ENCODE results near the gene TET2. TPM values are rescaled to one million over a fixed set of nuclear protein-coding genes. Genes with fewer than 3 reads are reported as not detected.

TET2 gene
- 7.7 TPM for polyA plus RNA-seq (2013, experiment 1 of 2; ENCODE audit: insufficient read length)
- polyA plus RNA-seq (2013, experiment 2 of 2; ENCODE audit: insufficient read length) = 9.4 TPM

- peak; percentile 89 for DNase-seq
Observed at GRCh38 chr4:105146276-105147015, at the start of gene TET2. Gene TET2 (plus strand): TSS chr4:105146876. CDS start chr4:105233943, 87,067 bp downstream.

DNA sequence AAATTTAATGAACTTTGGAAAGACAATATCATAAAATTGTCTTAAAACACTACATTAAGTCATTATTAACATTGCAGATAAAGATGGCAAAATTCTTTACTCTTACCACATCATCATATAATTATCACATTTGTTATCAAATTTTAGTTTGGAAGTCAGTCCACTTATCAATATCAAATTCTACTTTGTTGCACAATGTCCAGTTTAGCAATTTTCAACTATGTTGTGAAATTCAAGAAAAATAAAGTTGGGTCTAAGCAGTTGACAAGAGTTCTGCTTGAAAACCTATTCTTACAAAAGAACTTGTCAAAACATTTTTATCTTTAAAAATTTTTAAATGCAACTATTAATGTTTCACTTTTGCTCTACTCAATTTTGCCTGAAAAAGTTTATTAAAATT, 44.7 kb upstream of the TET2 start:
- DNase-seq = no peak

DNA sequence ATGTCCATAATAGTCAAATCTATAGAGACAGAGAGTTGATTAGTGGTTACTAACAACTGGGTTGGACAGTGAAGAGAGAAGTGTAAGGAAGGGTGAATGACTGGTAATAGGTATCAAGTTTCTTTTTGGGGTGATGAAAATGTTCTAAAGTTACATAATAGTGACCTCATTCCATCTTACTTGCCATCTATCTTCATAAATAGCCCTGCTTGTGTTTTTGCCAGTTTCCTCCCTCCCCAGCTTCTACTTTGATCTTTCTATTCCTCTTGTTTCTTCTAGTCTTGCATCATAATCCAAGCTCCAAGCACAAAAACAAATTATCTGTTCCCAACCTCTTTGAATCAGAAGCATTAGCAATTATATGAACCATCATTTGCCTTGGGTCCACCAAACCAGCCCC, 40.2 kb upstream of the TET2 start:
- DNase-seq = no peak

- DNase-seq = no peak
Observed at GRCh38 chr4:105107095-105107856, 39.4 kb upstream of the TET2 start.

DNA sequence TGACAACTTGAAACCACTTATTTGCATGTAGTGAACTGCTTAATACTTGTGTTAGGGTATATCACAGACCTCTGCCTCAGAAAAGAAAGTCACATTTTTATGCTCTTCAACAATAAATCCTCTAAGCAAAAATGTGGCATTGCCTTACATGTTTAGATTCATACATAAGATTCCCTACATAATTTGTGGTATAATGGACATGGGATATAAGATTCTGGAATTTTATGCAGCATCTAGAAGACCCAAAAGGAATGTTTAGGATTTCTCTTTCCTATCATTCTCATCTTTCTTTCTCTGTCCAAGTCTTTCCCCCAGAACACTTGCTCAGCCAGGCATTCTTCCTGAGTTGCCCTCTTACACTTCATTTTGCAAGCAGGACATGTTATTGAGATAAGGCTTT, 37.7 kb upstream of the TET2 start:
- DNase-seq = peak; percentile 23

- DNase-seq = peak; percentile 39
Observed at GRCh38 chr4:105112274-105112673, 34.4 kb upstream of the TET2 start.

- DNase-seq = no peak
Observed at GRCh38 chr4:105113800-105114199, 32.9 kb upstream of the TET2 start.

DNA sequence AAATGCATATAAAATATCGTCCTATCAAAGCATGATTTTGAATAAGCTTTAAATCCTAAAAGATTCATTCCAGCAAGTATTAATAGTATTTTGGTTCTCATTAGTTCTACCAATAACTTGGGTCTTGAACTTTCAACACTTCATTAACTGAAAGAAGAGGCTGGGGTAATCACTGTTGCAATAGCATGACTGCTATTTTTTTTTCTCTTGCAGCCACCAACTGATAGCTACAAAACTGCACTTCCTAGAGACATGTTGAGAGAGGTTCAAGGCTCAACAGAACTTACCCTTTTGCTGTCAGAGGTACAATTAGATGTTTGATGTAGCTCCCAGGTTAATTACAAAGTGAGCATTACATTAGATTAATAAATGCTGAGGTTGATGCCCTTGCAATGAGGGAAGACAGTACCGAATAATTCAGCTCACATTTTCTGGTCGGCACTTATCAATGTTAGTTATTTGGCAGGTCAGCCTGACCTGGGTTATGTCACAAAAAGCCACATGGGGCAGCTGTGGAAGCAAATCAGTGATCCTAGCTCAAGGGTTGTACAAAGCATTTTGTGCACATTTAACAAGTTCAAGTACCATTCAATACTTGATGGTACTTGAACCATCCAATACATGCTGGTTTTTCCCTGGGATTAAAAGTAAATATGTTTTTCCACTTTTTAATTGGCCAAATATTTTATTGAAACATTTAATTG, 29.9 kb upstream of the TET2 start:
- no peak for DNase-seq

DNA sequence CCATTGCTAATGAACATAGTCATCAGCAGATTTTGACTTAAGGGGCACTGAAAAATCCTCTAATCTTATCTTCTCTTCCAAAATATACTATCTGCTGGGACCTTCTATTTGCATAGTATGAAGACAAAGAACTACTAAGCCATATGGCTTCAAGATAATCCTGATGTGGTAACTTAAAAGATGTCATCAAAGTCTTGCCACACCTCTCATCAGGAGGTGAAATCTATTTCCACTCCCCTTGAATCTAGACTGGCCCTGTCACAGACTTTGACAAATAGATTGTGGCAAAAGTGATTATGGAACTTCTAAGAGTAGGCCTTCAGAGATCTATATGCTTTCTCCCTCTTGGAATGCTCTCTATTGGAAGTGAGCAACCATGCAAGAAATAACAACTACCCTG, 27.3 kb upstream of the TET2 start:
- DNase-seq = no peak

DNA sequence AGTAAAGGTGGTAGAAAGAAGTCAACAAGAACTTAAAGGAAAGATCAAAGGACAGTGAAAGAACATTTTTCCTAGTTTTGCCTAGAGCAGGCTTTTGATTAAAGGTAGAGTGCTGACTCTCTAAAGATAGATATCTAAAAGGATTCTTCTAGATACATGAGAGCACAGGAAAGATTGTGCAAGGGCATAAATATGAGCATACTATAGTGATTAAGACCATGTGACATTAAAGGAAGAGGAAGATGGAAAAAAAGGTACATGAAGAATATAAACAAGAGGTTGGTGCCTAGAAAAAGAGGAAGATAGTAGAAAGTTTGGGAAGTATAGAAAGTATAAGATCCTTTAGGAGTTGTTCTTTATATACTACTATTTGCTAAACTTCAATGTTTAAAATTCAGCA, 26.1 kb upstream of the TET2 start:
- DNase-seq = no peak

DNA sequence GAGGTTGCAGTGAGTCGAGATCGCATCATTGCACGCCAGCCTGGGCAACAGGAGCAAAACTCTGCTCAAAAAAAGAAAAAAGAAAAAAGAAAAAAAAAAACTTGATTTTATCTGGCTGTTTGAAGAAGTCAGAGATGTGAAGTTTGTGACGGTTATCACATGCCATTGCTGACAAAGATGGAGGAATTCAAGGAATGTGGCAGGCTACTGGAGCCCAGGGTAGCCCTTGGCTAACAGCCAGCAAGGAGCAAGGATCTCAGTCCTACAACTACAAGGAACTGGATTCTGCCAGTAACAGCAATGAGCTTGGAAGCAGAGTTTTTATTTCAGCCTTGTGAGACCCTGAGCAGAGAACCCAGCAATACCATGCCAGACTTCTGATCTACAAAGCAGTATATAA, 24.3 kb upstream of the TET2 start:
- peak; percentile 81 for DNase-seq

DNA sequence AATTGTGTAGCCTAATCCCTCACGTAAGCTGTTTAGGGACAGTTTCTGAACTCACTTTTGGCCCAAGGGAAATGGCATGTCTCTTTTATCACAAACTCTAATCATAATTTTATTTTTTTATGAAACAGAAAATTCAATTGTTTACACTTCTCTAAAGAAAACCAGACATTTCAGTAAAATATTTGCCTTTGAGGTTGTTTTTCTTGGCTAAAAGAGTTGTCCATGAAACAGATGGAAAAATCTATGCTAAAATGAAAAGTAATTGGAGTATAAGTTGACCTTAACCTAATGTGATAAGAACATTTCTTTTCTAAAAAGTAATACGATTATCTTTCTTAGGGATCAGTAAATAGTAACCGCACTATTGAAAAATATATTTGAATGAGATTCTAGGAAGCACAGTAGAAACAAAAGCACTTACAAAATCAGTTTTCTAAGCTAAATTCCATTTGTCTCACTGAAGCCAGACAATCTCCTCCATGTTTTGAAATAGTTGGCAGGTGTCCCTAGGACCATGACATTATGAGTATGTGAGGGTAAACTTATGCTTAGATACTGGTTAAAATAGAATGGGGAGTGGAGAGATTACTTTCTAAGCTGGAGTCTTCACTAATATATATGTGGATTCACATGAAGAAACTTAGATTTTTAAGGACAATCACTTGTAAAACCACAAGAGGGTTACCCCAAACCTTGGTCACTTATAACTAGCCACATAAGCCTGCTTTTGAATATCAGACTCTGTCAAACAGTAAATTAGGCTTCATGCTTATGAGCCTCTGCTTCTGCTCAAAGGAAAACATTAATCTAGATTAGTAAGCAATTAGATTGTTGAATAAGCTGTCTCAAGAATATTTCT, 20.1 kb upstream of the TET2 start:
- DNase-seq = no peak

- no peak for DNase-seq
Observed at GRCh38 chr4:105127170-105127445, 19.6 kb upstream of the TET2 start.

GRCh38 chr4:105128208-105128607, 18.5 kb upstream of the TET2 start:
- no peak for DNase-seq

GRCh38 chr4:105129286-105130040, 17.2 kb upstream of the TET2 start:
- DNase-seq = no peak

GRCh38 chr4:105130945-105131344, 15.7 kb upstream of the TET2 start:
- DNase-seq = no peak

GRCh38 chr4:105133976-105134375, 12.7 kb upstream of the TET2 start:
- DNase-seq = no peak

DNA sequence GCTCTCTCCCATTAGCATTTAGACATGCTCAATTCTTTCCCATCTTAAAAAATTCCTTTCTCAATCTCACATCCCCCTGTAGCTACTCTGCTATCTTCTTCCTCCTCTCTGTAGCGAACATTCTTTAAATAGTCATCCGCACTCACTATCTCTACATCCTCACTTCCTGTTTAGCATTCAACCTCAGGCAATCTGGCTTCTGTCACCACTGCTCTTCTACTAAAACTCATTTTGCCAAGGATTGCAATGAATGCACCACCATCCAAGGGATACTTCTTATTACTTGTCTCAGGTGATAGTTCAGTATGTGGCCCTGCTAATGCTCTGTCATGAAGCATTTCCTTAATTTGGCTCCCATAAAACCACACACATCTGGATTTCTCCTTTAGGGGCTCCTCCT, 10.9 kb upstream of the TET2 start:
- no peak for DNase-seq

DNA sequence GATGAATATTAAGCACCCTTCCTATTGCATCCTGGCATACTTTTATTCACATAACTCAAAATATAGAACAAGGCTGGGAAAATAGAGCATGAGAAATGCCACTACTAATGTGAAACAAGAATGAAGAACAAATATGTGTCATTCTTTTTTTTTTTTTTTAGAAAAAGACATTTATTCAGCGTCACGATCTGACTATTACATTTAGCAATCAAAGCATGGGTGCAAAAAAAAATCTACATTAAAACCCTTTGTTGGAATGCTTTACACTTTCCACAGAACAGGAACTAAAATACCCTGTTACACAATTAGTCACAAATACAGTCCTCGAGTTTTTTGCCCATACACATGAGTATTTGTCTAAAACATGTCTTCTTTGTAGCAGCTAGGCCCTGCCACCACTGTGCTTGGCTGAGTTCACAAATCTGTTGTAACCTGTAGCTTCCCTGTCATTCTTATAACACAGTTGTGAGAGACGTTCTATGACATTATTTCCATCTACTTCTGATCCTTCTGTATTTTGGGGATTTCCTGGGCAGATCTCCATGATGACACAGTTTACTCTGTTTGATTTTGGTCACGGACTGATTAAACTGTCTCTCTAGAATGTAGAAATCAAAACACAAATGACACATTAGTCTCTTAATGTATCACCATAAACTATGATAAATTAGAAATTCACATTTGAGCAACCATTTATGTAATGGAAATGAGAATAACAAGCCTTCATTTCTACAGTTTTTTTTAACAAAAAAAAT, 9.4 kb upstream of the TET2 start:
- DNase-seq = no peak

DNA sequence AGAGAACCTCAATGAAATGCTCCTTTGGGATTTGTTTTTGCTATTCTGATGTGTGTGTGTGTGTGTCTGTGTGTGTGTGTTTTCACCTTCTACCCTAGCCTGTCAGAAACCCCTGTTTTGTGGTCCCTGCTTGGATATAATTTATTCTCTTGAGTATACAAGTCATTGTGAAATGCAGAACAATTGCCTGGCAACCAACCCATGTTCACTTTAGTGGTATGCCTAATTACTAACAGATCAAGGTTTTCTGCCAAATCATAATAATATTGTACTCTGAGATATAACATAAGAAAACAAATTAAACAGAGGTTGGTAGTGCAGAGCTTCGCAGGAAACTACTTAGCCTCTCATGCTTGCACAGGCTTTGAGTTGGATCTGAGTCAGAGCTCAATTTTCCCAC, 7.0 kb upstream of the TET2 start:
- no peak for DNase-seq
